DOHH2 (cell line): Measurements from ENCODE around the gene ADAMTSL5.

Source experiments
- H3F3A ChIP-seq: fragments of 200-600 bp; sonication (generic), shearing (Covaris generic); 2 replicates; pipeline ENCODE4 v1.6.0; 2016; ENCODE audit warnings: antibody characterized with exemption, mild to moderate bottlenecking; ENCODE audit not compliant: control insufficient read depth, insufficient read depth
- H3K27ac ChIP-seq: fragments of 200-600 bp; sonication (generic); 2 replicates; pipeline ENCODE4 v1.5.1; 2014; ENCODE audit warnings: low read depth, mild to moderate bottlenecking, low read length, moderate library complexity
- H3K27me3 ChIP-seq: fragments of 200-600 bp; sonication (generic); 2 replicates; pipeline ENCODE4 v1.6.1; 2014; ENCODE audit warnings: mild to moderate bottlenecking, low read length, mixed read lengths; ENCODE audit not compliant: control insufficient read depth
- H3K36me3 ChIP-seq: fragments of 200-600 bp; sonication (generic); 2 replicates; pipeline ENCODE4 v1.6.1; 2014; ENCODE audit warnings: mild to moderate bottlenecking, low read length, moderate library complexity, mixed read lengths; ENCODE audit not compliant: control insufficient read depth
- H3K4me1 ChIP-seq: fragments of 200-600 bp; sonication (generic); 2 replicates; pipeline ENCODE4 v1.6.1; 2014; ENCODE audit warnings: mild to moderate bottlenecking, low read length, mixed read lengths; ENCODE audit not compliant: control insufficient read depth
- H3K4me2 ChIP-seq: fragments of 200-600 bp; sonication (generic); 2 replicates; pipeline ENCODE4 v1.6.0; 2014; ENCODE audit warnings: mild to moderate bottlenecking, low read length, moderate library complexity
- H3K4me3 ChIP-seq: fragments of 200-600 bp; sonication (generic); 2 replicates; pipeline ENCODE4 v1.5.1; 2014; ENCODE audit warnings: mild to moderate bottlenecking, low read length, mixed read lengths
- H3K79me2 ChIP-seq: fragments of 200-600 bp; sonication (generic); 2 replicates; pipeline ENCODE4 v1.6.1; 2014; ENCODE audit warnings: mild to moderate bottlenecking, low read length, mixed read lengths; ENCODE audit not compliant: control insufficient read depth
- H3K9me2 ChIP-seq: fragments of 200-600 bp; sonication (generic); replicated peaks from 2 replicates; pipeline ENCODE4 v1.6.1; 2014; ENCODE audit warnings: mild to moderate bottlenecking, low read length, mixed read lengths; ENCODE audit not compliant: control insufficient read depth
- H3K9me3 ChIP-seq: fragments of 200-600 bp; sonication (generic); 2 replicates; pipeline ENCODE4 v1.6.1; 2014; ENCODE audit warnings: antibody characterized with exemption, low read length, mixed read lengths; ENCODE audit not compliant: control insufficient read depth, insufficient read depth
- H4K20me1 ChIP-seq: fragments of 200-600 bp; sonication (generic); 2 replicates; pipeline ENCODE4 v1.6.0; 2014; ENCODE audit warnings: low read depth, mild to moderate bottlenecking, antibody characterized with exemption, low read length, moderate library complexity; ENCODE audit not compliant: control insufficient read depth, insufficient read depth
- EZH2phosphoT487 ChIP-seq: fragments of 200-600 bp; sonication (generic); IDR thresholded peaks from 2 replicates; pipeline ENCODE4 v1.6.1; 2017; ENCODE audit warnings: borderline replicate concordance, mild to moderate bottlenecking, antibody characterized with exemption, low read length, moderate library complexity, mixed read lengths
- TF ChIP-seq, protein P1 (sequence below): fragments of 200-600 bp; sonication (generic); IDR thresholded peaks from one replicate; pipeline ENCODE4 v1.5.1; 2014; ENCODE audit warnings: antibody characterized with exemption, mild to moderate bottlenecking, low read depth, low read length; ENCODE audit not compliant: poor library complexity, severe bottlenecking

The ADAMTSL5 gene

DNA sequence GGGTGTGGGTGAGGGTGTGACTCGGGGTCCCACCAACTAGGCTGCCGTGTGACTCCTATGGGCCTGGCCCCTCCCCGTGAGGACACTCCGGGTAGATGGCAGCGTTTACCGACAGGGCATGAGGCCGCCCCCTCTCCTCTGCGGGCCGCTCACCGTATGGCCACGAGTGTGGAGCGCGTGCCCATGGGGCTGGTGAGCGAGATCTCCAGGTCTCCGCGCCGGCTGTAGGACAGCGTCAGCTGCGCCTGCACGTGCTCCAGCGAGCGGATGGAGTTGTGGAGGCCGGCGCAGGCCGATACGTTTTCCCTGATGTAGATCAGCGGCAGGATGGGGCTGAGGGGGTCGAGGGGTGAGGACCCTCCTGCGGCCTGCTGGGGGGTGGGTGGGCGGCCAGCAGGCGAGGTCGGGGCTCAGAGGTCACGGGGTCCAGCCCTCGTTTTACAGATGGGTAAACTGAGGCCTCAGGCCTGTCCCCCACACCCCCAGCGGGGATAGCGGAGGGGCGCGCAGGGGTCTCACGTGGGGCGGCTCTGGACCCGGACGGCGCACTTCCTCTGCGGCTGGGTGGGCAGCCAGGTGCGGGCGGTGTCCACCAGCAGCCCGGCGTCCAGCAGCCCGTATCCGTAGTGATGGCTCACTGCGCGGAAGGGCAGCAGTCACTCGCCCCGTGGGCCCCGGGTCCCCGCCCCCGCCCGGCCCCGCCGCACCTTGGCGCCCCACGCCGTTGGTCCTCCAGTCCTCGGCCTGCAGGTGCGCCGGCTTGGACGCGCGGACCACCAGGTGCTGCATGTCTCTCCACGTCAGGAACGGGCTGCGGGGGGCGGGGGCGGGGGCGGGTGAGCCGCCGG, 29.5 kb downstream of the ADAMTSL5 start:
- Histone ChIP-seq H3K27ac (no peak overlapping the region), H3F3A (0 out of 2 replicates have a peak, but pooled peaks cover 2% of the 10 kb centered on the region), H3K9me2 (no peaks in the 10 kb centered on the region), H3K9me3 (no peaks in the 10 kb centered on the region), H3K4me2 (no peak overlapping the region), H4K20me1 (no peaks in the 10 kb centered on the region), H3K79me2 (peaks cover 6% of the 10 kb centered on the region), H3K4me1 (peaks cover 8% of the 10 kb centered on the region), H3K27me3 (no peaks in the 10 kb centered on the region), H3K36me3 (no peaks in the 10 kb centered on the region), H3K4me3 (no peak overlapping the region)
- TF ChIP-seq EZH2phosphoT487 = no peak
- TF ChIP-seq, protein P1, sequence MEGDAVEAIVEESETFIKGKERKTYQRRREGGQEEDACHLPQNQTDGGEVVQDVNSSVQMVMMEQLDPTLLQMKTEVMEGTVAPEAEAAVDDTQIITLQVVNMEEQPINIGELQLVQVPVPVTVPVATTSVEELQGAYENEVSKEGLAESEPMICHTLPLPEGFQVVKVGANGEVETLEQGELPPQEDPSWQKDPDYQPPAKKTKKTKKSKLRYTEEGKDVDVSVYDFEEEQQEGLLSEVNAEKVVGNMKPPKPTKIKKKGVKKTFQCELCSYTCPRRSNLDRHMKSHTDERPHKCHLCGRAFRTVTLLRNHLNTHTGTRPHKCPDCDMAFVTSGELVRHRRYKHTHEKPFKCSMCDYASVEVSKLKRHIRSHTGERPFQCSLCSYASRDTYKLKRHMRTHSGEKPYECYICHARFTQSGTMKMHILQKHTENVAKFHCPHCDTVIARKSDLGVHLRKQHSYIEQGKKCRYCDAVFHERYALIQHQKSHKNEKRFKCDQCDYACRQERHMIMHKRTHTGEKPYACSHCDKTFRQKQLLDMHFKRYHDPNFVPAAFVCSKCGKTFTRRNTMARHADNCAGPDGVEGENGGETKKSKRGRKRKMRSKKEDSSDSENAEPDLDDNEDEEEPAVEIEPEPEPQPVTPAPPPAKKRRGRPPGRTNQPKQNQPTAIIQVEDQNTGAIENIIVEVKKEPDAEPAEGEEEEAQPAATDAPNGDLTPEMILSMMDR = no peak

DNA sequence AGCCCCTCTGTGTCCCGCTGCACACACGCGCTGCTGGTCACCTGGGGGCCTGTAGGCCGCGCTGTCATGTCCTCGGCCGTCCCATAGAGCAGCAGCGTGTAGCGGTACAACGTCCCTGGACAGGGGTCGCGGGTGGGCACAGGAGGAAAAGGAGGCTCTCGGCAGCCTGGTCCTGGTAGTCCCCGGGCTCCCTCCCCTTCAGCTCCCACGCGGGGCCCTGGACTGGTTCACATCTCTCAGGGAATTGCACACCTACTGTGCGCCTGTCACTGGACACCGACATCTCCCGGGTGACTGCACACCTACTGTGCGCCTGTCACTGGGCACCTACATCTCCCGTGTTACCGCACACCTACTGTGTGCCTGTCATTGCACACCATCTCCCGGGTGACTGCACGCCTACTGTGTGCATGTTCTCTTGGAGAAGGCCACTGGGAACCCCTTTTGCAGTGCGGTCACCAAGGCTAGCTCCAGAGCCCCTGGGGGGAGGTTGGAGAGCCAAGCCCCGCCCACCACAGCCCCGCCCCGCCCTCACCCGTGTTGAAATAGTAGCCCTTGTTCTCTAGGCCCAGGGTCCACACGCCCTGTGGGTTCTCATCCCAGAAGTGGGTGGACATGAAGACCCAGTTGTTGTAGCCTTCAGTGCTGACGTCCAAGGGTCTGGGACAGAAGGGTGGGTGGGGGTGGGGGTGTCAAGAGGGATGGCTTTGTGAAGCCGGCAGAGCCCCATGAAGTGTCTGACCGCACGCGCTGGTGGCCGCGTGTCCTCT, 30.3 kb downstream of the ADAMTSL5 start:
- Histone ChIP-seq H3K9me3 (no peaks in the 10 kb centered on the region), H3K27ac (no peak overlapping the region), H3K36me3 (peaks cover under 1% of the 10 kb centered on the region), H3K4me1 (peaks cover 14% of the 10 kb centered on the region), H3K4me2 (no peak overlapping the region), H3K9me2 (no peaks in the 10 kb centered on the region), H3K27me3 (no peaks in the 10 kb centered on the region), H3K79me2 (peaks cover 13% of the 10 kb centered on the region), H3K4me3 (no peak overlapping the region), H4K20me1 (no peaks in the 10 kb centered on the region), H3F3A (0 out of 2 replicates have a peak, but pooled peaks cover 2% of the 10 kb centered on the region)
- TF ChIP-seq, protein P1 = no peak
- TF ChIP-seq EZH2phosphoT487 = no peak

DNA sequence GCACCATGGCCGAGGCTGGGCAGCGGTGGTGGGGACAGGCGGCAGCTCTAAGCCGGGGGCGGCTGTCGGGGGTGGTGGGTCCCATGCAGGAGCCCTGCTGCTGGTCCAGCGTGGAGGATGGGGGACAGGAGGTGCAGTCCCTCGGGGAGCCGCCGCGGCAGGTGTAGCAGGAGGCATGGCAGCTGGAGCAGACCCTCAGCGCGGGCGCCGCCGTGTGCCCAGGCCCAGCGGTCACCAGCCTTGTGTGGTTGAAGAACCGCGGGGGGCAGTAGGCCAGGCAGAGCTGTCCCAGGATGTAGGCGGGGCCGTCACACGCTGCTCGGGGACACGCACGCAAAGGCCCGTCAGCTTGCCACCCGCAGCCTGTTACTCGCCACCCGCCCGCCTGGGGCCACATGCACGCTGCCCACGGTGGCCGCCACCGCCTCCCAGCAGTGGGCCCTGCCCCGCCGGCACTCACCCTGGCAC, 30.9 kb downstream of the ADAMTSL5 start:
- H3K36me3 ChIP-seq = peaks cover 6% of the 10 kb centered on the region
- H3K9me2 ChIP-seq = no peaks in the 10 kb centered on the region
- H3K79me2 ChIP-seq = peaks cover 18% of the 10 kb centered on the region
- no peak overlapping the region for H3K27ac ChIP-seq
- TF ChIP-seq, protein P1 = no peak
- H3K4me1 ChIP-seq = peaks cover 16% of the 10 kb centered on the region
- H3K4me3 ChIP-seq = no peak overlapping the region
- no peak overlapping the region for H3K4me2 ChIP-seq
- H3K9me3 ChIP-seq = no peaks in the 10 kb centered on the region
- H3K27me3 ChIP-seq = no peaks in the 10 kb centered on the region
- H3F3A ChIP-seq = 0 out of 2 replicates have a peak, but pooled peaks cover 2% of the 10 kb centered on the region
- no peaks in the 10 kb centered on the region for H4K20me1 ChIP-seq
